Measurements from ENCODE around the gene BRMS1. TPM values are rescaled to one million over a fixed set of nuclear protein-coding genes. Genes with fewer than 3 reads are reported as not detected.

The BRMS1 gene
- total RNA-seq, 1 experiment from 2014 or later, result 123 TPM

DNA sequence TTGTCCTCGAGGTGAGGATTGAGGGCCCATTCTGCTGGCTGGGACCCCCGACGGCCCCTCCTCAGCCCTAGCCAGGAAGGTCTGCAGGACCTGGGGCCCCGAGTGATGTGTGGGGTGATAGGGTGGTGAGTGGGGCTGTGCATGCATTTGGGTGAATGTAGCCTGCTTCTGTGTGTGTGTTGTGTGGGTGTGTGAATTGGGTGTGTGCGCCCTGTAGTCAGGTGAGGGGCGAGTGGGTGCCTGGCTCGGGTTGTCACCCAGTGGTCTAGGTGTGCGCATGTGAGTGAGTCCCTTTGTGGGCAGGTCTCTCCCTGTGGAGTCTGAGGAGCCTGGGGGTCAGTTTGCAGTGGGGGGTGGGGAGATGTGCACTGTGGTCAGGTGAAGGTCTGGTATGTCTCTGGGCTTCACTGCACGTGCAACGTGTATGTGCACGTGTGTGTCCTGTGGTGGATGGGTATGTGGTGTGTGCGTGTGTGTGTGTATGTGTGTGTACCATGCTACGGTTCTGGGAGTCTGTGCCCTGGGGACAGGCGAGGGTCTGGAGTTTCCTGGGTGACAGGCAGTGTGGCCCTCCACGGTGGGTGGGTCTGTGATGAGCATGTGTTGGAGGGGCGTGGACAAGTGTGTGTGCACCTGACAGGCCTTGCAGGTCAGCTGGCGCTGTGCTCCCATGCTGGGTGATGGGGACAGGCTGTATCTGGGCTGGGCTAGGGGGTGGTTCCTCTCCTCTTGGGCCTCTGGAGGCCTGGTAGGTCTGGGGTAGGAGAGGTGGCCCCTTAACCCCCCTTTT lies 52.2 kb downstream of the BRMS1 start:
- no peaks in the 10 kb centered on the region for H3K9me2 ChIP-seq (replicated peaks; ENCODE audit: low read length)
- no peaks in the 10 kb centered on the region for H3F3A ChIP-seq (ENCODE audit: low read length, unreplicated experiment)
- DNase-seq (no peak), ATAC-seq (no peak)
- no peaks in the 10 kb centered on the region for H4K20me1 ChIP-seq (ENCODE audit: low read length)
- intact Hi-C loops (cut with micrococcal nuclease), result no loop called here
- no TSS peak for BruUV-seq (replicated peaks)
- peaks cover 12% of the 10 kb centered on the region for H3K27me3 ChIP-seq (ENCODE audit: low read length)
- no peak overlapping the region for H3K4me2 ChIP-seq (ENCODE audit: low read length)
- H3K27ac ChIP-seq (ENCODE audit: low read length), result no peak overlapping the region
- H3K36me3 ChIP-seq (ENCODE audit: low read depth, low read length), result no peaks in the 10 kb centered on the region
- H3K79me2 ChIP-seq (ENCODE audit: low read length), result peaks cover 10% of the 10 kb centered on the region
- H2AFZ ChIP-seq (ENCODE audit: low read length), result no peak overlapping the region
- peaks cover 15% of the 10 kb centered on the region for H3K4me1 ChIP-seq (ENCODE audit: insufficient read depth, low read length)
- no peak overlapping the region for H3K9ac ChIP-seq (ENCODE audit: low read length)
- no peak overlapping the region for H3K4me3 ChIP-seq (ENCODE audit: low read length)
- ChIA-PET CTCF (no interaction called here), POLR2A (ENCODE audit: unreplicated experiment) (no interaction called here)
- no peak for TF ChIP-seq EZH2 (IDR thresholded peaks at IDR 0.05; ENCODE audit: low read length, unreplicated experiment)
- TF ChIP-seq, protein P1, sequence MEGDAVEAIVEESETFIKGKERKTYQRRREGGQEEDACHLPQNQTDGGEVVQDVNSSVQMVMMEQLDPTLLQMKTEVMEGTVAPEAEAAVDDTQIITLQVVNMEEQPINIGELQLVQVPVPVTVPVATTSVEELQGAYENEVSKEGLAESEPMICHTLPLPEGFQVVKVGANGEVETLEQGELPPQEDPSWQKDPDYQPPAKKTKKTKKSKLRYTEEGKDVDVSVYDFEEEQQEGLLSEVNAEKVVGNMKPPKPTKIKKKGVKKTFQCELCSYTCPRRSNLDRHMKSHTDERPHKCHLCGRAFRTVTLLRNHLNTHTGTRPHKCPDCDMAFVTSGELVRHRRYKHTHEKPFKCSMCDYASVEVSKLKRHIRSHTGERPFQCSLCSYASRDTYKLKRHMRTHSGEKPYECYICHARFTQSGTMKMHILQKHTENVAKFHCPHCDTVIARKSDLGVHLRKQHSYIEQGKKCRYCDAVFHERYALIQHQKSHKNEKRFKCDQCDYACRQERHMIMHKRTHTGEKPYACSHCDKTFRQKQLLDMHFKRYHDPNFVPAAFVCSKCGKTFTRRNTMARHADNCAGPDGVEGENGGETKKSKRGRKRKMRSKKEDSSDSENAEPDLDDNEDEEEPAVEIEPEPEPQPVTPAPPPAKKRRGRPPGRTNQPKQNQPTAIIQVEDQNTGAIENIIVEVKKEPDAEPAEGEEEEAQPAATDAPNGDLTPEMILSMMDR (conservative IDR thresholded peaks at IDR 0.05; ENCODE audit: low read depth, low read length), result no peak
- TF ChIP-seq EZH2phosphoT487 (IDR thresholded peaks at IDR 0.05; ENCODE audit: borderline replicate concordance, low read length), result no peak
- H3K9me3 ChIP-seq (ENCODE audit: low read length), result no peaks in the 10 kb centered on the region

DNA sequence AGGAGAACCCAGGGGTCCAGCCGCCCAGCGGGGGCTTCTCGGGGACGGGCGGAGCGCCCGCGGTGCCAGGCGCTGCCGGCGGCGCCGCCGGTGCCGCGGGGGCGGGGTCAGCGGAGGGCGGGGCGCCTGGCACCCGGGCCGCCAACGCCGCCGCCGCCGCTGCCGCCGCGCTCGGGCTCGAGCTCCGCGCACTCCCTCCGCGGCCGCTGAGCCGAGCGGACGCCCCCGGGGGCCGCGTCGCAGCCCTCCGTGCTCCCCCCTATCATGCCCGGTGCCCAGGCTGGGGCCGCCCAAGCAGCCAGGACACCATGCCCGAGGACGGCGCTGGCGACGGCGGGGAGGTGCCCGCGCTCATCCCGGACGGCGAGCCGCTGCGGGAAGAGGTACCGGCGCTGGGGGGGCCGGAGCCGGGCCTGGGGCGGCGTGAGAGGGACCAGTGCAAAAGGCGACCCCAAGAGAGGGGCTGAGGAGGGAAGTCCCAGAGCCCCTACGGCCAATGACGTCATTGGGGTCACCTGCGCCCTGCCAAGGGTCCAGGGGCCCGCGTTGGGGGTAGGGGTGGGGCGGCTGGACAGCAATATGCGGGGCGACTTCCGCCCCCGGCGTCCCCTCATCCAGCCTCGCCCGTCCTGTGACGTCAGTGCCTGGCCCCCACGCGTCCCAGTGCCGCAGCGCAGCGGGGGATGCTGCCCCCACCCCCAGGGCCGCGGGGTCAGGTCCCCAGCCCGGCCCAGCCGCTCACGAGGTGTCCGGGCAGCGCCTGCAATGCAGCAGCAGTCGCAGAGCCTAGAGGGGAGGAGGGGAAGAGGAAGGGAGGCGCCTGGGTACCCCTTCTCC lies 53.0 kb downstream of the BRMS1 start, which contains the start of gene TMEM151A:
TMEM151A (plus strand) TSS at position 189 of the 837 bp plus-strand sequence; CDS start at position 309, 120 bp downstream.
- peaks cover 18% of the 10 kb centered on the region for H3K4me1 ChIP-seq (ENCODE audit: insufficient read depth, low read length)
- H3F3A ChIP-seq (ENCODE audit: low read length, unreplicated experiment), result no peaks in the 10 kb centered on the region
- H3K4me2 ChIP-seq (ENCODE audit: low read length), result no peak within 1 kb of the TSS
- ATAC-seq, result no peak
- no peak within 1 kb of the TSS for H3K4me3 ChIP-seq (ENCODE audit: low read length)
- DNase-seq, result no peak
- peaks cover 19% of the 10 kb centered on the region for H3K79me2 ChIP-seq (ENCODE audit: low read length)
- CTCF ChIA-PET, result interaction anchor here (0.5 to 0.6 kb wide), 2 partner anchors 512 to 722 kb away, joined by 3 to 4 read pairs; partner anchors contain the start of gene ZNRD2
- H3K27me3 ChIP-seq (ENCODE audit: low read length), result peaks cover 12% of the 10 kb centered on the region
- intact Hi-C loops (cut with micrococcal nuclease), result no loop called here
- H3K27ac ChIP-seq (ENCODE audit: low read length), result no peak within 1 kb of the TSS
- H4K20me1 ChIP-seq (ENCODE audit: low read length), result no peaks in the 10 kb centered on the region
- BruUV-seq (replicated peaks), result no TSS peak
- H3K9me2 ChIP-seq (replicated peaks; ENCODE audit: low read length), result no peaks in the 10 kb centered on the region
- no peak within 1 kb of the TSS for H2AFZ ChIP-seq (ENCODE audit: low read length)
- H3K36me3 ChIP-seq (ENCODE audit: low read depth, low read length), result no peaks in the 10 kb centered on the region
- no peaks in the 10 kb centered on the region for H3K9me3 ChIP-seq (ENCODE audit: low read length)
- no peak for TF ChIP-seq EZH2phosphoT487 (IDR thresholded peaks at IDR 0.05; ENCODE audit: borderline replicate concordance, low read length)
- no peak within 1 kb of the TSS for H3K9ac ChIP-seq (ENCODE audit: low read length)
- POLR2A ChIA-PET (ENCODE audit: unreplicated experiment), result no interaction called here

DNA sequence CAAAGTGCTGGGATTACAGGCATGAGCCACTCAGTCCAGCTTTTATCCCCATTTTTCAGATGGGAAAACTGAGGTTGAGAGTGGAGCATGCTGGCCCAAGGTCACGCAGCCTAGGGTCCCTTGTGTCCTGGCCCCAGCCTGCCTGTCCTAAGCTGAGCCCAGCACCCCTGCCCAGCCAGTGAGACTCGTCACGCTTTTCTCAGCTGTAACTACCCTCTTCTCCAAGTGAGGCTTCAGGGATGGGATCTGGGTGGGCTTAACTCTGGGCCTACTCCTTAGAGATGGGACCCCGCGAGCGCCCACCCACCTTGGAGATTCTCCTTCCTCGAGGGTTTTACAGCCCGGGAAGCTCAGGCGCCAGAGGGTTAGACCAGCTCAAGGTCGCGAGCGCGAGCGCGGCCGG lies 53.6 kb downstream of the BRMS1 start:
- no peak for DNase-seq
- Histone ChIP-seq H3K4me3 (ENCODE audit: low read length) (no peak overlapping the region), H3K9ac (ENCODE audit: low read length) (no peak overlapping the region), H3K4me1 (ENCODE audit: insufficient read depth, low read length) (peaks cover 18% of the 10 kb centered on the region), H3K9me2 (replicated peaks; ENCODE audit: low read length) (no peaks in the 10 kb centered on the region), H3K4me2 (ENCODE audit: low read length) (no peak overlapping the region), H3K27me3 (ENCODE audit: low read length) (peaks cover 12% of the 10 kb centered on the region), H3K36me3 (ENCODE audit: low read depth, low read length) (no peaks in the 10 kb centered on the region), H2AFZ (ENCODE audit: low read length) (no peak overlapping the region), H4K20me1 (ENCODE audit: low read length) (no peaks in the 10 kb centered on the region), H3K9me3 (ENCODE audit: low read length) (no peaks in the 10 kb centered on the region), H3K79me2 (ENCODE audit: low read length) (peaks cover 23% of the 10 kb centered on the region), H3F3A (ENCODE audit: low read length, unreplicated experiment) (no peaks in the 10 kb centered on the region), H3K27ac (ENCODE audit: low read length) (no peak overlapping the region)
- intact Hi-C loops (cut with micrococcal nuclease), result no loop called here
- ChIA-PET CTCF (interaction anchor here (0.5 to 0.6 kb wide), 2 partner anchors 511 to 721 kb away, joined by 3 to 4 read pairs; partner anchors contain the start of gene ZNRD2), POLR2A (ENCODE audit: unreplicated experiment) (no interaction called here)
- TF ChIP-seq, protein P1 (conservative IDR thresholded peaks at IDR 0.05; ENCODE audit: low read depth, low read length), result no peak
- no peak for TF ChIP-seq EZH2 (IDR thresholded peaks at IDR 0.05; ENCODE audit: low read length, unreplicated experiment)
- TF ChIP-seq EZH2phosphoT487 (IDR thresholded peaks at IDR 0.05; ENCODE audit: borderline replicate concordance, low read length), result no peak
- no TSS peak for BruUV-seq (replicated peaks)
- no peak for ATAC-seq

All from PC-3 (cell line).